GM18867 (cell line): ENCODE results near the gene PUM1.

Source experiments
- ATAC-seq: cut with Tn5 transposase; IDR thresholded peaks from one replicate; pipeline ENCODE4 v1.9.1; 2021; ENCODE audit warnings: mild to moderate bottlenecking, moderate library complexity; ENCODE audit not compliant: unreplicated experiment

PUM1 gene

DNA sequence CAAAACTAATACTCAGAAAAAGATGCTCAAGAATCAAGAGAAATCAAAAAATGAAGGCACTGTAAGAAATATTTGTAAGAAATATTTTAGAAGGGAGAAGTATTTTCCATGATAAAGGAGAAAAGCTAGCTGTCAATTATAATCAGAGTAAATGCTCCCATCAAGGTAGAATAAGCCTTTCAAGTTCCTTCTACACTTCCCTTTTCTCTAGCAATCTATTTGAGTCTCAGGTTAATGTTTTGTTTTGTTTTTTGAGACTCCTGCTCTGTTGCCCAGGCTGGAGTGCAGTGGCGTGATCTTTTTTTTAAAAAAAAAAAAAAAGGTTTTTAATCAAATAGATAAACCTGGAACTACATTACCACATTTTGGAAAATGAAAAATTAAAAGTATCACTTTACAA lies 33.3 kb downstream of the PUM1 start:
- no peak for ATAC-seq

GRCh38 chr1:31031330-31032143 lies 34.0 kb downstream of the PUM1 start:
- ATAC-seq: no peak

- ATAC-seq: no peak
Measured at GRCh38 chr1:31029026-31029425, 36.5 kb downstream of the PUM1 start.

DNA sequence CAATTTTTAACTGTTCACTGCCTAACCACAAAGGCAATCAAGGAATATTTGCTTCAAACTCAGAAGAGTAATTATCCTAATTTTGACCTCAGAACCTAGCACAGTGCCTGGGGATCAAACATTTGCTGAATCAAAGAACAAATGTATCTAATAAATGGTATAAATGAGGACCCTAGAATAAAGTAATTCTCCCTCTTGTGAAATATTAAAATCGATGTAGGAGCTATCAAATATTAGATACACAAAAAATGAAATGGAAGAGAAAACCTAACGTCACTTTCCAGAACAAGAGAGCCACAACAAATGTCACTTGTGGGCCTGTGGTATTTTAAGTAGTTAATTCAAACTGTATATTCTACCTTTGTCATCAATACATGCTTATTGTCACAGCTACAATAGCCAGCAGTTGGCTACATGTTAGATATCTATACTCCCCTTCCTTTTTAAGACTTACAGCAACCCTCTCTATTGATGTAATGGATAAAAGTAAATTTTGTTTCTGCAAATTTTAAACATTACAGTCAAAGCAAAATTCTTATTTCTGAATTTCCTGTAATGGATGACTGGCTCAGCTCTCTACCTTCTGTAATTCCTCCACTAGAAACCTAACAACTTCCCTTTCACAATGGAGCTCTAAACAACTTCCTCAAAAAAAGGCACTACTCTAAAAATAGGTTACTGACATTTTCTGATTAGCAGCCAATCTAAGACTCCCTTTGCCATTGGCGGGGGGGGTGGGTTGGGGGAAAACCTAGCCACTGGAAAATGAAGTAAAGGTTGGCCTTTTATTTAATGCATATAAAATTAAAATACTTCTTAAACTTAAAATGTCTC lies 37.6 kb downstream of the PUM1 start:
- no peak for ATAC-seq

DNA sequence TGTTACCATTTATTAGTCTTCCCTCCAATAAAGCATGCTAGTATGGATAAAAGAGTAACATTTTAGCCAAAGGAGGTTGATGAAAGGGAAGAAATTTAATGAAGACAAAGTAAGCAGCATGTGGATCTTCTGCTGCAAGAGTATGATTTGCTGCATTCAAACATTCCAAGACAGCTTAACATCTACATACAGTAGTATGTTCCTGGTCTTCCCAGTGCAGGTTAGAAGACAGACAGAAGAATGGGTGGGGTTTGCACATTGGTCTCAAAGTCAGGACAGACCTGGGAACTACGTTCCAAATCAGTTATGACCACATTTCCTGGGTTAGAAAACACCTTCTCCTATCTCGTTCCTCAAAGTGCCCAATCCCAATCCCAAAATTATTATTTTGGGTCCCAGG lies 43.3 kb downstream of the PUM1 start:
- ATAC-seq: no peak

DNA sequence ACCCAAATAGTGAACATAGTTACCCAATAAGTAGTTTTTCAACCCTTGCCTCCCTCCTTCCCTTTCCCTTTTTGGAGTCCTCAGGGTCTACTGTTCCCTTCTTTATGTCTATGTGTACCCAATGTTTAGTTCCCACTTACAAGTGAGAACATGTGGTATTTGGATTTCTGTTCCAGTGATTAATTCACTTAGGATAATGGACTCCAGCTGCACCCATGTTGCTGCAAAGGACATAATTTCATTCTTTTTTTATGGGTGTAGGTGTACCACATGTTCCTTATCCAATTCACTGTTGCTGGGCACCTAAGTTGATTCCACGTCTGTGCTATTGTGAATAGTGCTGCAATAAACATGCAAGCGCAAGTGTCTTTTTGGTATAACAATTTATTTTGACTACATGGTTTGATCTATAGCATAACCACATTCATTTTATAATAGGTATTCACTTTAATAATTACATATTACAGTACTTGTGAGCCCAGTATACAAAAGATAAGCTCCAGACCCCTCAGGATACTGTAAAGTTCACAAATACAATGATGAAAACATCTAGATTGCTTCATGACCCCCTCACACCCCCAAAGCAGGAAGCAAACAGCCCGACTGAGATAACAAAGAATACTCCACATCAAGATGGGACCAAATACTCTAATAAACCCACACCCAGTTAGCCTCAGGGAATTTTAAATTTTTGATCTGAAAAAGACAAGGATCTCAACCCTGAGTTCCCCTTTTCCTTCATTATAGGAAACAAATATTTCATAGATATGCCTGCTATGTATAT lies 45.3 kb downstream of the PUM1 start:
- ATAC-seq: no peak

DNA sequence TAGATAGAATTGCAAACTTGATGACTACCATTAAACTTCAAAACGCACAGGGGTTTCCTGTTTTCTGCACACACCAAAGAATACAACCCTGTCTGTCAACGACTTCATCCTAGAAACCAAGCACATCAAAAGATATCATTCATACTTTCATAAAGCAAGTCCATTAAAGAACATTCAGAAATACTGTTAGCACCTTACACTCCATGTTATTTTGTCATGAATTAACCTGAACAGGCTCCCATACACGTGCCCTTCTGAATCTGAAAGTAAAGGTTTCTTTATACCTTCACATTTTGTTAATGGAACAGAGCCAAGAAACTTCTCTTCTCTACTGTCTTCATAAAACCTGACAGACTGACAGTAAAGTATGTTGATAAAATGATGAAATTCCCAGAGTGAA lies 46.1 kb downstream of the PUM1 start:
- ATAC-seq: no peak

DNA sequence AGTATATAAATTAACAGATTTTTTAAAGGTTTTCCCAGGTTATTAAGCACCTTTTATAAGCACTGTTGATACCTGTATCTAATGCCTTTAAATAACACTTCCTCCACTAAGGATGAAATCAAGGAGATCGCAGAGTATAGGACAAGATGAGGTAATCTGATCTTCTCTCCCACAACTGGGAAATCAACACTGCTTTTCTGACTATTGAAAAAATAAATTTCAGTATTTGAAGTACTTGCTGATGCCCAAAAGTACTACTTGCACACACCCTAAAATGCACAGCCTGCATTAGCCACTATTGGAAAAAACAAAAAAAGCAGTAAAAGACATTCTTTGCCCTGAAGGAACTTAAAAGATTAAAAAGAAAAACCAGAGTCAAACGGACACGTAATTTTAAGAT lies 48.6 kb downstream of the PUM1 start:
- ATAC-seq: no peak

DNA sequence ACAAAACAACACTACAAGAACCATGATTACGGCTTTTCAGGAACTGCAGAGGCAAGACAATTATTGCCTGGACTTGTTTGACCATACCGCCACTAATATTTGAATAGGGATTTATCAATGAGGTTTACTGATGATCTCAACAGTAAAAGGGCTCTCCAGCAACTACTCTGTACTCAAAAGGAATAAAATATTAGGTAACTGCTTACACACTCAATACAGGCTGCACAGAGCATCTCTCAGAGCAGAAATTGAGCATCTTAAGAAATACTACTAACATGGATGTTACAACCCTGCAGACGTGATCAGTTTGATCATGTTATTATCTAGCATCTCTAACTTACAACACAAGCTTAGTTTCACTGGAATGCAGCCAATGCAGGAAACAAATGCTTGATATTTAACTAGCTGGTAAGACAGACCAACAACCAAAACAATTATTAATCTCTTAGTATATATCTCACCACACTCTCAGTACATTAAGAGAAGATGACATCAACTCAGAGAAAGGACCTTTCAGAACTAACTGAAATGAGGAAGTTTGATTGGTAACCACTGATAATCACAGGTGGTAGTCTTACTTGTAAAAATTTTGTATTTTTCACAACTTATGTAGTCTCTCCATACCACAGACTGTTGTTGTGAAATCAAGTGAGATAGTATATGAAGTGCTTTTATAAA lies 52.2 kb downstream of the PUM1 start:
- ATAC-seq: peak; percentile 71

DNA sequence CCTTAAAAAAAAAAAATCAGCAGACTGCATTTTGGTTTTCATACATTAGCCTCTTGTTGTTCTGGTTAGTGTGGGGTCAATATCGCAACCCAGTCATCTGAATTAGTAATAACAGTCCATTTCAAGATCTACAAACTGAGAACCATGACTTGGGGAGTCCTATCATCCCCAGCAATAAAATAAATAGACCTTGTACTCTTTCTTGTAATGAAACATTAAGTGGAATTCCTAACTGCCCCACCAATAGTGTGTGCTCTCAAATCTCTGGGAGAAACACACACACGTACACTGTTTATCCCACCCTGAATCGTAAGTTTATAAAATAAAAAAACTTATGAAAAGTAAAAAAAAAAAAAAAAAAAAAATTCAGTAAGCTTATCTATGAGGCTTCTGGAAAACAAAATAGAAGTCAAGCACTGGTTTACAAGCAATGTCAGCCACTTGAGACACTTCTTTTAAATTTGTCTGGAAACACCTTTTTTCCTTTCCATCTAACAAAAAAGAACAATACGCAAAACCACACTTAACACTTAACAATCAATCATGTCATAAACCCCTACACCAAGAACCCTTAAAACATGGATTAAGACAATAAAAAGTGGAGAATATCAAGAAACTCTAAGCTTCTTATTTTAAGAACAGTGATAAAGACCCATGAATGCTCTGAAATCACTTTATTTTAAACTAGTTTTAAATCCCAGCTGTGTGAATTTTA lies 53.1 kb downstream of the PUM1 start:
- ATAC-seq: no peak

DNA sequence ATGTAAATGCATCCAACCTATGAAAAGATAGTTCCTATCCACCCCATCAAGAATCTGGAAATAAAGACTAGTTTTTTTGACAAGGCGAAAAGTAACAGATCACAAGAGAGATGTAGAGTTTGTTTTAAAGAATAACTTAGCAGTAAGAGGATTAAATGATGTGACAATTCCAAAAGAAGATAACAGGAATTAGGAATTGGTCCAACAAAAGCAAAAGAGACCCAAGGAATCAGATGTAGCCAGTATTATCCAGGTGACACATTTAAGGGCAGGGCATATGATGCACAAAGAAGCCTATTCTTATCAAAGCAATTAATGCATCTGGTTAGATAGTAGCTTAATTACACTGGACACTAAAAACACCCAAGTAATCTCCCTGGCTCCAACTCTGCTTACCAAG lies 53.8 kb downstream of the PUM1 start:
- no peak for ATAC-seq

DNA sequence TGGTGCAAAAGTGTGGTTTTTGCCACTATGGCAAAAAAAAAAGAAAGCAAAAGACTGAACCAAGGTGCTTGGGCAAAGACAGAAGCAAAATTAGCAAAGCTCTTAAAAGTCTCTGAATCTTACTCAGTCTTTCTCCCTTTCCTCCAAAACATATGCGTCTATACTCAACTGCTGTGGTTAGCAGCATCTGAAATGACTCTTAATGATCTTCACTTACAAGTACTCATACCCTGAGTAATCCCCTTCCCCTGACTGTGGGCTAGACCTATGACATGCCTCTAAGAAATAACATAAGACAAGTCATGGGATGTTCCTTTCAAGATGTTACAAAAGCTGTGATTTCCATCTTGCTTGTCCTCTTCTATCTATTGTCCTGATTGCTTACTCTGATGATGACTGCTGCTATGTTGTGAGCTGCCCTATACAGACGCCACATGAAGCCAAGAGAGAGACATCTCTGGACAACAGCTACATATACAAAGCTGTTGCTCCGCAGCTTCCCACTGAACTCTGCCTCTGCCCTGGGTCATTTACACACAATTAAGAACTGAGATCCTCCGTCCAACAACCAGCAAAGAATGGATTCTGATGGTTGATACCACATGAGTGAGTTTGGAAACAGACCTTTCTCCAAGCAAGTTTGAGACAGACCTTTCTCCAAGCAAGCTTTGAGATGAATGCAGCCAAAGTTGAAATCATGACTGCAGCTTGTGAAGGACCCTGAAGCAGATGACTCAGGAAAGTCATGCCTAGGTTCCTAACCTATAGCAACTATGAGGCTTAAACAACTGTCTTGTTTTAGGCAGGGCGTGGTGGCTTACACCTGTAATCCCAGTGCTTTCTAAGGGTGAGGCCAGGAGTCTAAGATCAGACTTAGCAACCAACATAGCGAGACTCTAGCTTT lies 55.2 kb downstream of the PUM1 start:
- peak; percentile 52 for ATAC-seq

DNA sequence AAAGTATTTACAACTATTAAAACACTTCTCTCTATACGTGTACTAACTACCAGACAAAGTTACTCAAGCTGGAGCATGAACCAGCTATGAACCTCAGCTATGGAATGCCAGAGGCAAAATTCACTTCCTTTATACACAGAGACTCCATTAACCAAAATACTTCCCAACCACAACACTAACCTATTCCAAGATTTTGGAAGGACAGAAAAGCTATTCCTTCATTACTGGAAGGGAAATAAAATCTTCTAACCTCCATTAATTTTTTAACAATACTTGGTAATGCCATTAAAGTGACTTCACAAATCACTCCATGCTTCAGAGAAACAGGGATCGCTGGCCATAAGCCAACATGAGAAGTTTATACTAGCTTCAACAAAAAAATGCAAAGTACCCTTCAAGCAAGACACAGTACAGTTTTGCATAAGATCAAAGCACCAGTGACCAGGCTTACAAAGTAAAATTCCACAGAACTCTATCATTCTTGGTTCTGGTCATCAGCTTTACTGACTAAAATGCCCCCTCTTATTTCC lies 58.0 kb downstream of the PUM1 start:
- no peak for ATAC-seq

- ATAC-seq: no peak
Measured at GRCh38 chr1:31006747-31007146, 58.8 kb downstream of the PUM1 start.

GRCh38 chr1:31005617-31006166 lies 59.8 kb downstream of the PUM1 start:
- no peak for ATAC-seq

DNA sequence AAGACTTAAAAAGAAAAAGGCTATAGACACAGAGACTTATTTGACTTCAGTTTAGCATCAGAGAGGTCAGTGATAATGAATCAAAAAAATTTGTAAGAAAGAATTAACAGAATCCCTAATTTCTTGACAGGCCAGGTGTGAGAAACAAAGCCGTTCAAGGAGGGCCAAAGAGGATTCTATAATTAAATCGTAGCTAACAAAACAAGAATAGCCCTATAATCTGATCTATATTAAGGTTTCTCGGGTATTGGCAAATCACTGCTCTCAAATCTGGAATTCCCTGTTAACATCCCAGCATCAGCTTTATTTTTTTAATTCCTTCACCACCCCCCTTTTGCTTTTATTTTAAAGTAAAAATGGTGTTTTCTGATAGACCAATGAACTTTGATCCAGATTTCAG lies 60.3 kb downstream of the PUM1 start:
- ATAC-seq: no peak

DNA sequence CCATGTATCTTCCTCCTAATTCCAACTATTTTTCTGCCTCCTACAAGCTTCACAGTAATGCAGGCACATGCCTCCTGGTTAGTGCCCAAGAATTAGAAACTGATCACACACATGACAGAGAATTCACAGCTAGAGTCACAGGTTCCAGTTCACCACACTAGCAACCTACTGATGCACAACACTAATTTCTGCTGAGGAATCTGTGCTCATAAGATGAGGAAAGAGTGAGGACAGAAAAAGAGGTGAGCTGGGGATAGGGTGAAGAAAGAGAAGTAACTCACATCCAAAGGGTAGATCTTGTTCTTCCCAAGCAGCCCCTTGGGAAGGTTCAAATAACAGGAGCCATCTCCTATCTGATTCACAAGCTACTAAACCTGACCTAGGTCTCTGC lies 61.3 kb downstream of the PUM1 start:
- ATAC-seq: peak; percentile 47

DNA sequence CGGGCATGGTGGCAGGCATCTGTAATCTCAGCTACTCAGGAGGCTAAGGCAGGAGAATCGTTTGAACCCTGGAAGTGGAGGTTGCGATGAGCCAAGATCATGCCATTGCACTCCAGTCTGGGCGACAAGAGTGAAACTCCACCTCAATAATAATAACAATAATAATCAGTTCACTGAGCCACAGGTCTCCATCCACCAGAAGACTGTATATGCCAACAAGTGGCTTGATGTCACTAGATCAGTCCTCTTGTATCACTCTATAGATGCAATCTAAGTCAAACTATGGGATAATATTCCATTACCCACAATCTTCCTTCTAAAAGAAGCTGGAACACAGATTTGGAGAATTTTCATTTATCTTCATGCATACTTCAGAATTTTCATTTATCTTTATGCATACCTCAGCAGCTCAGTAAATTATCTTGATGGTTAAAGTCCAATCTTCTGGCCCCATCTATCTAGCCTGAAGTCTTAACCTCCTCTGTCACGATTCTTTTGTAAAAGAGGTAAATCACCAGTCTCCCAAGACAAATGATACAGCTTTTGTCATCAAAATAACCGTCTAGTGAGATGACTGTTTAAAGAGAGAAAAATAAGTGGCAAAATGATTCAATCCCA lies 61.8 kb downstream of the PUM1 start:
- ATAC-seq: no peak
